ENCODE data around the gene PPP2R5B. TPM values are rescaled to one million over a fixed set of nuclear protein-coding genes. Genes with fewer than 3 reads are reported as not detected.

Gene PPP2R5B
- total RNA-seq, 1 experiment from 2014 or later: 14.0 TPM

DNA sequence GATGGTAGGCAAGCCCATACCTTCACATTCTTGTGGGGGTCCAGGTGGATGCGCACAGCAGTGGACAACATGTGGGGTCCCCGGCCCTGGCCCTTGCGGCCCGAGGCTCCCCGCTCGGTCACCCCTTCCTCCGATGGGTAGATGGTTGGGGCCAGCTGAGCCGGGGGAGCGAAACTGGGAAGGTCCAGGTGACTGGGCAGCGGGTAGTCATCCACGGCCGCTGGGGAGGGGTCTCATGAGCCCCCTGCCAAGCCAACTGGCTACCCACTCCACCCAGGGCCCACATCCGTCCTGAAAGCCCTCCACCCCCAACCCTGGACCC, 18.2 kb upstream of the PPP2R5B start:
- no peaks in the 10 kb centered on the region for H3K27me3 ChIP-seq (ENCODE audit: control insufficient read depth, insufficient read depth, low read length)
- H3K36me3 ChIP-seq (ENCODE audit: control insufficient read depth, insufficient read depth, low read length): peaks cover 3% of the 10 kb centered on the region; the same call in 1 of the 2 replicates
- ATAC-seq: no peak
- no peaks in the 10 kb centered on the region for H3K4me1 ChIP-seq (ENCODE audit: control insufficient read depth, insufficient read depth, low read length)
- no peak overlapping the region for H3K27ac ChIP-seq (ENCODE audit: low read length)
- in situ Hi-C loops (cut with HindIII; ENCODE audit: low pct_unique_long_range_greater_than_20kb, low sequenced_read_pairs): no loop called here
- CTCF ChIA-PET: no interaction called here
- no peak for TF ChIP-seq TCF7L2 (IDR thresholded peaks at IDR 0.05; ENCODE audit: low read depth, low read length)
- TF ChIP-seq, protein P1, sequence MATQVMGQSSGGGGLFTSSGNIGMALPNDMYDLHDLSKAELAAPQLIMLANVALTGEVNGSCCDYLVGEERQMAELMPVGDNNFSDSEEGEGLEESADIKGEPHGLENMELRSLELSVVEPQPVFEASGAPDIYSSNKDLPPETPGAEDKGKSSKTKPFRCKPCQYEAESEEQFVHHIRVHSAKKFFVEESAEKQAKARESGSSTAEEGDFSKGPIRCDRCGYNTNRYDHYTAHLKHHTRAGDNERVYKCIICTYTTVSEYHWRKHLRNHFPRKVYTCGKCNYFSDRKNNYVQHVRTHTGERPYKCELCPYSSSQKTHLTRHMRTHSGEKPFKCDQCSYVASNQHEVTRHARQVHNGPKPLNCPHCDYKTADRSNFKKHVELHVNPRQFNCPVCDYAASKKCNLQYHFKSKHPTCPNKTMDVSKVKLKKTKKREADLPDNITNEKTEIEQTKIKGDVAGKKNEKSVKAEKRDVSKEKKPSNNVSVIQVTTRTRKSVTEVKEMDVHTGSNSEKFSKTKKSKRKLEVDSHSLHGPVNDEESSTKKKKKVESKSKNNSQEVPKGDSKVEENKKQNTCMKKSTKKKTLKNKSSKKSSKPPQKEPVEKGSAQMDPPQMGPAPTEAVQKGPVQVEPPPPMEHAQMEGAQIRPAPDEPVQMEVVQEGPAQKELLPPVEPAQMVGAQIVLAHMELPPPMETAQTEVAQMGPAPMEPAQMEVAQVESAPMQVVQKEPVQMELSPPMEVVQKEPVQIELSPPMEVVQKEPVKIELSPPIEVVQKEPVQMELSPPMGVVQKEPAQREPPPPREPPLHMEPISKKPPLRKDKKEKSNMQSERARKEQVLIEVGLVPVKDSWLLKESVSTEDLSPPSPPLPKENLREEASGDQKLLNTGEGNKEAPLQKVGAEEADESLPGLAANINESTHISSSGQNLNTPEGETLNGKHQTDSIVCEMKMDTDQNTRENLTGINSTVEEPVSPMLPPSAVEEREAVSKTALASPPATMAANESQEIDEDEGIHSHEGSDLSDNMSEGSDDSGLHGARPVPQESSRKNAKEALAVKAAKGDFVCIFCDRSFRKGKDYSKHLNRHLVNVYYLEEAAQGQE (IDR thresholded peaks at IDR 0.05; ENCODE audit: insufficient read depth in 1 of 2, low read depth in 2 of 2, low read length in 1 of 2): no peak
- no peak for TF ChIP-seq POLR2AphosphoS5 (IDR thresholded peaks at IDR 0.05; ENCODE audit: low read depth, low read length)
- TF ChIP-seq, protein P2, sequence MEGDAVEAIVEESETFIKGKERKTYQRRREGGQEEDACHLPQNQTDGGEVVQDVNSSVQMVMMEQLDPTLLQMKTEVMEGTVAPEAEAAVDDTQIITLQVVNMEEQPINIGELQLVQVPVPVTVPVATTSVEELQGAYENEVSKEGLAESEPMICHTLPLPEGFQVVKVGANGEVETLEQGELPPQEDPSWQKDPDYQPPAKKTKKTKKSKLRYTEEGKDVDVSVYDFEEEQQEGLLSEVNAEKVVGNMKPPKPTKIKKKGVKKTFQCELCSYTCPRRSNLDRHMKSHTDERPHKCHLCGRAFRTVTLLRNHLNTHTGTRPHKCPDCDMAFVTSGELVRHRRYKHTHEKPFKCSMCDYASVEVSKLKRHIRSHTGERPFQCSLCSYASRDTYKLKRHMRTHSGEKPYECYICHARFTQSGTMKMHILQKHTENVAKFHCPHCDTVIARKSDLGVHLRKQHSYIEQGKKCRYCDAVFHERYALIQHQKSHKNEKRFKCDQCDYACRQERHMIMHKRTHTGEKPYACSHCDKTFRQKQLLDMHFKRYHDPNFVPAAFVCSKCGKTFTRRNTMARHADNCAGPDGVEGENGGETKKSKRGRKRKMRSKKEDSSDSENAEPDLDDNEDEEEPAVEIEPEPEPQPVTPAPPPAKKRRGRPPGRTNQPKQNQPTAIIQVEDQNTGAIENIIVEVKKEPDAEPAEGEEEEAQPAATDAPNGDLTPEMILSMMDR (IDR thresholded peaks at IDR 0.05): no peak
- no peak for TF ChIP-seq SIN3A (IDR thresholded peaks at IDR 0.05; ENCODE audit: borderline replicate concordance, insufficient read depth, low read depth, low read length)
- DNase-seq (ENCODE audit: low read depth, low spot score): no peak
- no TSS peak for BruUV-seq (replicated peaks)
- intact Hi-C loops (cut with micrococcal nuclease; ENCODE audit: unreplicated experiment): no loop called here
- no peaks in the 10 kb centered on the region for H3K9me3 ChIP-seq (ENCODE audit: control insufficient read depth, insufficient read depth, low read depth, low read length)
- no peak overlapping the region for H3K4me3 ChIP-seq (ENCODE audit: low read depth in 2 of 2, low read length in 2 of 2)
- POLR2A ChIA-PET: no interaction called here

DNA sequence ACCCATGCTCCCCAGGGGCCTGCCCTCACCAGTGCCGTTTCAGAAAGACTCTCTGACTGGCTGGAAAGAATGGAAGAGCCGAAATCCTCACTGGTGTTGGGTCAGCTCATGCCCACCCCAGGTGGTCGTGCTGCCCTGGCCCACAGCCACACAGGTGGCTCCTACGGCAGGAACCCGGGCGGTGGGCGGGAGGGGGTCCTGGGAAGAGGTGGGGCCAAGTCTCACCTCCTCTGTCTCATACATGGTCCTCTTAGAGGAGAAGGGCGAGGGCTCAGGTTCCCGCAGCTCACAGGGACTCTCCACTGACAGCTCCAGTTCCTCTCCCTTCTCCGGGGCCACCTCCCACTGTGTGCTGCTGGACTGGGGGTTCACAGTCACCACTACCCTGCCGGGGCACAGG, 15.7 kb upstream of the PPP2R5B start:
- no TSS peak for BruUV-seq (replicated peaks)
- ChIA-PET CTCF (interaction anchor here (0.5 kb wide), 1 partner anchor 120 kb away, joined by 4 read pairs; no protein-coding TSS in a partner anchor), POLR2A (no interaction called here)
- Histone ChIP-seq H3K27ac (ENCODE audit: low read length) (no peak overlapping the region), H3K27me3 (ENCODE audit: control insufficient read depth, insufficient read depth, low read length) (no peaks in the 10 kb centered on the region), H3K9me3 (ENCODE audit: control insufficient read depth, insufficient read depth, low read depth, low read length) (no peaks in the 10 kb centered on the region), H3K4me1 (ENCODE audit: control insufficient read depth, insufficient read depth, low read length) (no peaks in the 10 kb centered on the region), H3K4me3 (ENCODE audit: low read depth in 2 of 2, low read length in 2 of 2) (no peak overlapping the region), H3K36me3 (ENCODE audit: control insufficient read depth, insufficient read depth, low read length) (peaks cover 5% of the 10 kb centered on the region; the same call in 1 of the 2 replicates)
- intact Hi-C loops (cut with micrococcal nuclease; ENCODE audit: unreplicated experiment): no loop called here
- TF ChIP-seq TCF7L2 (IDR thresholded peaks at IDR 0.05; ENCODE audit: low read depth, low read length) (no peak), POLR2AphosphoS5 (IDR thresholded peaks at IDR 0.05; ENCODE audit: low read depth, low read length) (no peak), SIN3A (IDR thresholded peaks at IDR 0.05; ENCODE audit: borderline replicate concordance, insufficient read depth, low read depth, low read length) (no peak)
- TF ChIP-seq, protein P1 (IDR thresholded peaks at IDR 0.05; ENCODE audit: insufficient read depth in 1 of 2, low read depth in 2 of 2, low read length in 1 of 2): no peak
- TF ChIP-seq, protein P2 (IDR thresholded peaks at IDR 0.05): no peak
- no peak for DNase-seq (ENCODE audit: low read depth, low spot score)
- no peak for ATAC-seq
- in situ Hi-C loops (cut with HindIII; ENCODE audit: low pct_unique_long_range_greater_than_20kb, low sequenced_read_pairs): no loop called here

Measured in Panc1 (cell line).